ENCODE measurements around the gene AFG1L.

The AFG1L gene

GRCh38 chr6:108252055-108252454 lies 42.8 kb upstream of the AFG1L start:
- TF ChIP-seq SIN3A (IDR thresholded peaks at IDR 0.05; ENCODE audit: borderline replicate concordance, insufficient read depth, low read length): no peak
- no peak for TF ChIP-seq FOXP2 (optimal IDR thresholded peaks at IDR 0.05; ENCODE audit: borderline replicate concordance, extremely low read depth, extremely low read length, insufficient read depth)
- no peak for TF ChIP-seq TAF1 (IDR thresholded peaks at IDR 0.05; ENCODE audit: borderline replicate concordance, insufficient read depth, low read length)
- TF ChIP-seq, protein P1, sequence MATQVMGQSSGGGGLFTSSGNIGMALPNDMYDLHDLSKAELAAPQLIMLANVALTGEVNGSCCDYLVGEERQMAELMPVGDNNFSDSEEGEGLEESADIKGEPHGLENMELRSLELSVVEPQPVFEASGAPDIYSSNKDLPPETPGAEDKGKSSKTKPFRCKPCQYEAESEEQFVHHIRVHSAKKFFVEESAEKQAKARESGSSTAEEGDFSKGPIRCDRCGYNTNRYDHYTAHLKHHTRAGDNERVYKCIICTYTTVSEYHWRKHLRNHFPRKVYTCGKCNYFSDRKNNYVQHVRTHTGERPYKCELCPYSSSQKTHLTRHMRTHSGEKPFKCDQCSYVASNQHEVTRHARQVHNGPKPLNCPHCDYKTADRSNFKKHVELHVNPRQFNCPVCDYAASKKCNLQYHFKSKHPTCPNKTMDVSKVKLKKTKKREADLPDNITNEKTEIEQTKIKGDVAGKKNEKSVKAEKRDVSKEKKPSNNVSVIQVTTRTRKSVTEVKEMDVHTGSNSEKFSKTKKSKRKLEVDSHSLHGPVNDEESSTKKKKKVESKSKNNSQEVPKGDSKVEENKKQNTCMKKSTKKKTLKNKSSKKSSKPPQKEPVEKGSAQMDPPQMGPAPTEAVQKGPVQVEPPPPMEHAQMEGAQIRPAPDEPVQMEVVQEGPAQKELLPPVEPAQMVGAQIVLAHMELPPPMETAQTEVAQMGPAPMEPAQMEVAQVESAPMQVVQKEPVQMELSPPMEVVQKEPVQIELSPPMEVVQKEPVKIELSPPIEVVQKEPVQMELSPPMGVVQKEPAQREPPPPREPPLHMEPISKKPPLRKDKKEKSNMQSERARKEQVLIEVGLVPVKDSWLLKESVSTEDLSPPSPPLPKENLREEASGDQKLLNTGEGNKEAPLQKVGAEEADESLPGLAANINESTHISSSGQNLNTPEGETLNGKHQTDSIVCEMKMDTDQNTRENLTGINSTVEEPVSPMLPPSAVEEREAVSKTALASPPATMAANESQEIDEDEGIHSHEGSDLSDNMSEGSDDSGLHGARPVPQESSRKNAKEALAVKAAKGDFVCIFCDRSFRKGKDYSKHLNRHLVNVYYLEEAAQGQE (IDR thresholded peaks at IDR 0.05; ENCODE audit: insufficient read depth in 1 of 2, low read depth in 2 of 2, low read length in 2 of 2): no peak
- TF ChIP-seq POLR2AphosphoS5 (IDR thresholded peaks at IDR 0.05; ENCODE audit: low read depth, low read length): no peak

DNA sequence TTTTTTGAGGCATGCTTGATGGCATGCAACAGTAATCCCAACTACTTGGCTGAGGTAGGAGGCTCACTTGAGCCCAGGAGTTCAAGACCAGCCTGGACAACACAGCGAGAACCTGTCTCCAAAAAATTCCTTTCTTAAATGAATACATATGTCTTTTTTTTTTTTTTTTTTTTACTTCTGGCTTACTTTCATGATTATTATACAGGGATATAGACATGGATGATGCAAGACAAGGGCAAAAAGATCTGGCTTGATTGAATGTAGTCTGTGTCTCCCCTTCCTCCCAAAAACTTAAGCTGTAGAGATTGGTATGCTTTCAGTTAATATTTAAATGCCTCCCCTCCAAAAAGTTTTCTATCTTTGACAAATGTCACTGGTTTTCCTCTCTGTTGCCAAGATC lies 41.6 kb upstream of the AFG1L start:
- no peak for TF ChIP-seq TAF1 (IDR thresholded peaks at IDR 0.05; ENCODE audit: borderline replicate concordance, insufficient read depth, low read length)
- no peak for TF ChIP-seq POLR2AphosphoS5 (IDR thresholded peaks at IDR 0.05; ENCODE audit: low read depth, low read length)
- no peak for TF ChIP-seq SIN3A (IDR thresholded peaks at IDR 0.05; ENCODE audit: borderline replicate concordance, insufficient read depth, low read length)

- TF ChIP-seq, protein P1 (IDR thresholded peaks at IDR 0.05; ENCODE audit: insufficient read depth in 1 of 2, low read depth in 2 of 2, low read length in 2 of 2): no peak
- TF ChIP-seq FOXP2 (optimal IDR thresholded peaks at IDR 0.05; ENCODE audit: borderline replicate concordance, extremely low read depth, extremely low read length, insufficient read depth): no peak
- TF ChIP-seq SIN3A (IDR thresholded peaks at IDR 0.05; ENCODE audit: borderline replicate concordance, insufficient read depth, low read length): no peak
- TF ChIP-seq TAF1 (IDR thresholded peaks at IDR 0.05; ENCODE audit: borderline replicate concordance, insufficient read depth, low read length): no peak
- TF ChIP-seq POLR2AphosphoS5 (IDR thresholded peaks at IDR 0.05; ENCODE audit: low read depth, low read length): no peak
These were observed 40.1 kb upstream of the AFG1L start for GRCh38 chr6:108254433-108255410.

DNA sequence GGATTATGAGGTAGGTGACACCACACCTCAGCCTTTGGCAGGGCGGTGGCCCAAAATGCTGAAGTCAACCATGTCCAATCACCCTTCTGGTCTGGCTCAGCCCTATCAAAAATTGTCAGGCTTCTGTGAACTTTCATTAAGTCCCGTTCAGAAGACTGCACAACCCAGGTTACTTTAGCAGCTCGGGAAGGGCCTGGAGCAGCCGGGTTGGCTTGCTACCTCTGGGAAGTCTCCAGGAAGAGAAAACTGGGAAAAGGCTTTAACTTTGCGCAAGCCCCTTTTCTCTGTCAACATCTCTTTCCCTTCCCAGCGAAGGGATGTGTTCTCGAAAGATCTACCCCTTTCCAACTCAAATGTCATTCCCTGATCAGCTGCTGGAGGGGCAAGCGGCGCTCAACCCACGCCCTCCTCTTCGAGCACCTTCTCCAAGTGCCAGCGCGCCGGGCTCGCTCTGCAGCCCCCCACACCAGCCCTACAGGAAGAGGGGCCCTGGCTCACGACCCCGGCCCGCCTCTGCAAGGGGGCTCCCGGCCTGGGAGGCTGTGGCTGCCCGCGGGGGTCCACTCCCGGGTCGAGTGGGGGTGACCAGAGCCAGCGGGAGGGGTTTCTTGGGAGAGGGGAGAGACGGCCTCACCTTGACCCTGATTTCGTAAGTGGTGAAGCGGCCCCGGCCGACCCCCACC lies 34.6 kb upstream of the AFG1L start:
- TF ChIP-seq TAF1 (IDR thresholded peaks at IDR 0.05; ENCODE audit: borderline replicate concordance, insufficient read depth, low read length): no peak
- peak; percentile 67; the same call in 1 of the 2 replicates for TF ChIP-seq SIN3A (IDR thresholded peaks at IDR 0.05; ENCODE audit: borderline replicate concordance, insufficient read depth, low read length)

- TF ChIP-seq POLR2AphosphoS5 (IDR thresholded peaks at IDR 0.05; ENCODE audit: low read depth, low read length) (peak; percentile 86), SIN3A (IDR thresholded peaks at IDR 0.05; ENCODE audit: borderline replicate concordance, insufficient read depth, low read length) (peak; percentile 68; the same call in 1 of the 2 replicates), TAF1 (IDR thresholded peaks at IDR 0.05; ENCODE audit: borderline replicate concordance, insufficient read depth, low read length) (peak; percentile 89; the same call in 1 of the 2 replicates), FOXP2 (optimal IDR thresholded peaks at IDR 0.05; ENCODE audit: borderline replicate concordance, extremely low read depth, extremely low read length, insufficient read depth) (peak; percentile 72)
- TF ChIP-seq, protein P1 (IDR thresholded peaks at IDR 0.05; ENCODE audit: insufficient read depth in 1 of 2, low read depth in 2 of 2, low read length in 2 of 2): no peak
These were observed 33.9 kb upstream of the AFG1L start, which contains the start of gene SNX3 for GRCh38 chr6:108260809-108261569. SNX3 (minus strand) TSS chr6:108261040; CDS start chr6:108260921, 119 bp downstream.

All from PFSK-1 (cell line).